Left lung (tissue), 10 donors: ENCODE results near the gene PRKN. TPM values are rescaled to one million over a fixed set of nuclear protein-coding genes. Genes with fewer than 3 reads are reported as not detected.

ENCODE experiments used
- ATAC-seq: fragments of 200-7000 bp; cut with Tn5 transposase; one replicate; pipeline ENCODE4 v1.9.1; 2020; ENCODE audit warnings: moderate library complexity
- DNase-seq, 4 donors: peaks; one replicate each; pipeline ENCODE4 v3.0.0-alpha.2; 2013 to 2020
- H3K27ac ChIP-seq, 2 donors: fragments of 200-600 bp; sonication (generic) in 1 of 2; one replicate each; pipeline versions ENCODE4 v1.5.0 to v1.8.0; 2020 to 2021
- H3K27me3 ChIP-seq, 2 donors: fragments of 200-600 bp; sonication (generic) in 1 of 2; one replicate each; pipeline versions ENCODE4 v1.5.0 to v1.8.0; 2020 to 2021
- H3K36me3 ChIP-seq, 2 donors: fragments of 200-600 bp; sonication (generic) in 1 of 2; one replicate each; pipeline versions ENCODE4 v1.5.0 to v1.8.0; 2020 to 2021
- H3K4me1 ChIP-seq, 2 donors: fragments of 200-600 bp; one replicate each; pipeline ENCODE4 v1.8.0; 2021
- H3K4me3 ChIP-seq, 2 donors: fragments of 200-600 bp; sonication (generic) in 1 of 2; one replicate each; pipeline versions ENCODE4 v1.5.0 to v1.8.0; 2020 to 2021; ENCODE audit warnings: mild to moderate bottlenecking in 1 of 2
- H3K9me3 ChIP-seq, 2 donors: fragments of 200-600 bp; sonication (generic) in 1 of 2; one replicate each; pipeline versions ENCODE4 v1.5.0 to v1.8.0; 2020 to 2021
- CTCF ChIP-seq, 2 donors: fragments of 200-600 bp; sonication (generic) in 1 of 2; IDR thresholded peaks; one replicate each; pipeline versions ENCODE4 v1.5.0 to v1.8.0; 2021; ENCODE audit warnings: antibody characterized with exemption in 2 of 2
- intact Hi-C, 2 donors: fragments of 100-400 bp; cut with DNase I; formaldehyde crosslinking; loops; one replicate each; pipeline versions ENCODE4 v1.11.2 to v1.14.2; 2022
- polyA plus RNA-seq, 6 donors: library from polyadenylated mRNA; unstranded; fragments of 120-200 nt; gene quantifications; one replicate each; pipeline ENCODE4 v1.2.1, GENCODE V29; 2013; ENCODE audit not compliant: insufficient read length in 6 of 6
- total RNA-seq, 2 donors: library from RNA; stranded (reverse); fragmentation: NEBNext Ultra II Directional; extraction: Animal tissue kit (Norgen Biotek cat#: 25700); gene quantifications; one replicate each; pipeline ENCODE4 v1.2.1, GENCODE V29; 2021
- donor health status: DM: no; HTN: yes; CAD: no.
- donor health status: DM: no; HTN: no; CAD: no.

Gene PRKN
- total and polyA plus RNA-seq, 8 donors, result 1.9 to 4.3 (median 2.5) TPM

GRCh38 chr6:161302949-161303348 lies 1424.6 kb downstream of the PRKN start:
- intact Hi-C loops, result no loop called here
- H3K9me3 ChIP-seq, result no peaks in the 10 kb centered on the region
- DNase-seq, result no peak
- no peak for ATAC-seq
- no peak overlapping the region for H3K27ac ChIP-seq
- TF ChIP-seq CTCF (IDR thresholded peaks at IDR 0.05), result no peak
- H3K36me3 ChIP-seq, result no peaks in the 10 kb centered on the region
- H3K4me3 ChIP-seq, result no peak overlapping the region
- H3K27me3 ChIP-seq, result no peaks in the 10 kb centered on the region
- H3K4me1 ChIP-seq, result no peaks in the 10 kb centered on the region

GRCh38 chr6:161301338-161301737 lies 1426.2 kb downstream of the PRKN start:
- no peaks in the 10 kb centered on the region for H3K36me3 ChIP-seq
- no peak overlapping the region for H3K4me3 ChIP-seq
- no peak overlapping the region for H3K27ac ChIP-seq
- peak in 3 of 4 donors; percentile 4 to 47 (median 18) for DNase-seq
- no peaks in the 10 kb centered on the region for H3K9me3 ChIP-seq
- peak; percentile 97 for ATAC-seq
- no peak for TF ChIP-seq CTCF (IDR thresholded peaks at IDR 0.05)
- H3K4me1 ChIP-seq, result no peaks in the 10 kb centered on the region
- no peaks in the 10 kb centered on the region for H3K27me3 ChIP-seq
- intact Hi-C loops, result no loop called here

- Histone ChIP-seq H3K4me1 (no peaks in the 10 kb centered on the region), H3K36me3 (no peaks in the 10 kb centered on the region), H3K9me3 (no peaks in the 10 kb centered on the region), H3K27me3 (no peaks in the 10 kb centered on the region), H3K27ac (no peak overlapping the region), H3K4me3 (no peak overlapping the region)
- DNase-seq (peak in 1 of 4 donors; percentile 7), ATAC-seq (peak; percentile 38)
- intact Hi-C loops, result no loop called here
- no peak for TF ChIP-seq CTCF (IDR thresholded peaks at IDR 0.05)
Measured at GRCh38 chr6:161300823-161301222, 1426.7 kb downstream of the PRKN start.

GRCh38 chr6:161299726-161300125 lies 1427.8 kb downstream of the PRKN start:
- no peak overlapping the region for H3K4me3 ChIP-seq
- H3K27me3 ChIP-seq, result no peaks in the 10 kb centered on the region
- no peak for ATAC-seq

More at GRCh38 chr6:161299726-161300125, 1427.8 kb downstream of the PRKN start:
- DNase-seq, result no peak
- no peak overlapping the region for H3K27ac ChIP-seq
- H3K9me3 ChIP-seq, result no peaks in the 10 kb centered on the region
- no peaks in the 10 kb centered on the region for H3K36me3 ChIP-seq
- TF ChIP-seq CTCF (IDR thresholded peaks at IDR 0.05), result no peak
- H3K4me1 ChIP-seq, result no peaks in the 10 kb centered on the region
- intact Hi-C loops, result no loop called here

Other genes starting within 250 kb of the PRKN start
- gene PACRG, start 208 bp upstream of the PRKN start, total RNA-seq, result 1 to 10 TPM; 1.5 to 2.7 TPM
- gene PACRG, start 208 bp upstream of the PRKN start, polyA plus RNA-seq, result 1 to 10 TPM; 2.5 to 6.8 (median 5.4) TPM